ENCODE measurements around the gene KCNC3.

The KCNC3 gene

GRCh38 chr19:50272263-50272897 lies 56.8 kb downstream of the KCNC3 start:
- no peak for DNase-seq

GRCh38 chr19:50269653-50270052 lies 59.5 kb downstream of the KCNC3 start:
- DNase-seq = no peak

GRCh38 chr19:50268501-50268900 lies 60.7 kb downstream of the KCNC3 start:
- DNase-seq = no peak

GRCh38 chr19:50268041-50268440 lies 61.1 kb downstream of the KCNC3 start:
- DNase-seq = no peak

- peak; percentile 11 to 27 for DNase-seq
Measured at GRCh38 chr19:50266896-50267295, 62.3 kb downstream of the KCNC3 start.

- no peak for DNase-seq
Measured at GRCh38 chr19:50266041-50266440, 63.1 kb downstream of the KCNC3 start.

GRCh38 chr19:50264483-50265186 lies 64.5 kb downstream of the KCNC3 start:
- DNase-seq = no peak

- DNase-seq = no peak
Measured at GRCh38 chr19:50263176-50263575, 66.0 kb downstream of the KCNC3 start.

Measured in stimulated activated CD4-positive, alpha-beta T cell treated with anti-CD3 and anti-CD28 coated beads, Interleukin-4, amount 100 ng/mL, for 4 hours (primary cell).